GOT3 (cell line): ENCODE results near the gene EXOC4.
"Not testable (repeated sequence)": the region's sequence is repeated elsewhere in the genome, so short reads cannot be mapped to it uniquely, and the experiment has no call there.

Source experiments
- DNase-seq: peaks from one replicate; lab custom pipeline; 2025; ENCODE audit warnings: mixed read lengths; lab: John Stamatoyannopoulos, UW

EXOC4 gene

DNA sequence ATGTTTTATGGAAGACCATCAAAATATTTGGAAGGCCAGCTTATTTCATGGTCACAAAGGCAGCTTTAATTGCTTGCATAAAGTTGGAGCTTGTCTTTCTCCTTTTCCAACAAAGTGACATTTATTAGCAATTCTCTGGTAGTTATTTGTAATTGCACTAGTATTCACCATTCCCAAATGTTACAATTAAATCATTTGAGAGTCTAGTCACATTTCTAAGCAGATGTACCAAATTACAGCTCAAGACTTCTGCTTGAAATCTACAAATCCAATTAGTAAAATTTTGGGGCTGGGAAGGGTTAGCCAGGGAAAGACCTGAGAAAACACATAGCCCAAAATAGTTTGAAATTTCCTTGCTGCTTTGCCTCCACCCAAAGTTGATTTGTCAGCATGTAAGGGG lies 498.2 kb downstream of the EXOC4 start:
- no peak for DNase-seq

DNA sequence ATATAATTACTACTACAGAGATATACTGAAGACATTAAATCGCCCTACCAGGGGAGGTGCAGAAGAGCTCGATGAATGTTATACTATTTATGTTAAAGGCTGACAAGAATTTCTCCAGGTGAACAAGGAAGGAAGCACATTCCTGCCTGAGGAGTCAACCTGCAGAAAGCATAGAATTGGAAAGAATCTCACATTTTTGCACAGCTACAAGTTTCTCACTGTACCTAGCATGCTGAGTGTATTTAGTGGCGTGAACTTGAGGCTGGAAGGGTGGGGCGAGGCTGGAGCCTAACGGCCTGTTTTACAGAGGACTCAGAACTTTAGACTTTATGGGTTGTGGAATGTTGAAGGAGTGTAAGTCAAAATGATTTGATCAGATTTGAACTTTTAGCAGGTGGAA lies 500.6 kb downstream of the EXOC4 start:
- DNase-seq: no peak

DNA sequence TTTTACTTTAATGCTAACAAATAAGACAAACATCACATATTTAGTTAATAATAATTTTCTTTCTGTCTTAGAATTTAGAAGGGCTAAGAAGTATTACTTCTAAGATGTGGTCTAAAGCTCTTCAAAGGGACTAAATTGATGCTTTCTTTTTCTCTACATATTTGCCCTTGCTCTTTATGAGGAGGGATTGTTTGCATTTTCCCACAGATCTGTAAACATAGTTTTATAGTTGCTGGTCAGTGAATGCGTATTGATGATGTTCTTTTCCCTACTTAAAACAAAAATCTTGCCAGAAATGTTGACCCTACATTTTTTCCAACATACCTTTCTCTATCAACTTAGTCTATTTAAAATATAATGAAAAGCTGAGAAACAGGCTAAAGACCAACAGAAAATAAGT lies 501.8 kb downstream of the EXOC4 start:
- DNase-seq: no peak

DNA sequence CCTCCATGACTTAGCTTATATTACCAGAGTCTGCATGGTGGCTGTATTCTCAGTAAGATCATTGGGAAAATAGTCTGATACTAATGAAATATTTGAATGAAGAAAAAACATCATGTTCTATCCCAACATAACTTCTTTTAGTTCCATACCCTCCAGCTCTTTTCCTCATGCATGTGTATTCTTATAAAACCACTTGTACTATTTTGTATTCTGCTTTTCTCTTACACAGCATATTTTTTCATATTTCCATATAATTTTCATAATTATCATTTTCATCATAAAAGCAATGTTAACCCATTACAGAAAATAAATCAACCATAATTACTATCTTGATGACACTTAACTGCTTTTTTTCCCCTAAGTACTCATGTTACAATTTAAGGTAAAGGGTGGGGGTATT lies 503.0 kb downstream of the EXOC4 start:
- DNase-seq: no peak

DNA sequence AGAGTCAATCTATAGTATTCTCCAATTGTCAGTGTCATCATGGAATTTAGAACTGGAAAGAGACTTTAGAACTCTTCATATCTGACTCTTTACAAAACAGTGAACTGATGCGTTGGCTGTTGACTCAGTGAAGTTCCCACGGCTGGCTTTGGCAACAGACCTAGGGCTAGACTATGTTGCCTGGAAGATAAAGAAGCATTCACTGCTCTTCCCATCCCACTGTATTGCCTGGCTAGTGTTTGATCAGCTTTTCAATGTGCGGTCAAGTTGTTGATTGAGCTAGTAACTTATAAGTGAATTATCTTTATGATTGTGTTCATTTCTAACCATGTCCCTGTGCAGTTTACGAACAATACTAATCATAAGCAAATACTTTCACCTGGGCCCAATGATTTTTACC lies 508.6 kb downstream of the EXOC4 start:
- DNase-seq: no peak

DNA sequence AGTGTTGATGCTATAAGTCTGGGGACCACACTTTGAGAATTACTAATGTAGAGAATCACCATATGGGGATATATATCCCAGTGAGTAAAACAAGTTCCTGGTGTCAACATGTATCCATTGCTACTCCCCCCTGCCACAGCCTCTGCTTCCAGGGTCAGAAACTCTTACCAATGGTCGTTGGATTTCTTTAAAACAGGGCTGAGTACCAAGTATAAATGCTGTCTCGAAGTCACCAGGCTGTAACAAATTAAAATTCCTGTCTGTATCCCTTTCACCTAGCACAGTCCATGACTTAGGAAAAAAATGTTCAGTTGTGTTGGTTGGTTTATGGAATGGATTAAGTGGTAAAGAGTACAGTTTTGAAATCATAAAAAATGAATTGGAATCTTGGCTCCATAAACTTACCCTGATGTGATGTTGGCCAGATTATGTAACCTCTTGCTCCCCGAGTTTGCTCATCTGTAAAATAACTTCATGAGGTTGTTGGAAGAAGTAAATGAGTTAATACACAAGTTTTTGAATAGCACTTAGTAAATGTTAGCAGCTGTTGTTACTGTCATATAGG lies 510.3 kb downstream of the EXOC4 start:
- no peak for DNase-seq

DNA sequence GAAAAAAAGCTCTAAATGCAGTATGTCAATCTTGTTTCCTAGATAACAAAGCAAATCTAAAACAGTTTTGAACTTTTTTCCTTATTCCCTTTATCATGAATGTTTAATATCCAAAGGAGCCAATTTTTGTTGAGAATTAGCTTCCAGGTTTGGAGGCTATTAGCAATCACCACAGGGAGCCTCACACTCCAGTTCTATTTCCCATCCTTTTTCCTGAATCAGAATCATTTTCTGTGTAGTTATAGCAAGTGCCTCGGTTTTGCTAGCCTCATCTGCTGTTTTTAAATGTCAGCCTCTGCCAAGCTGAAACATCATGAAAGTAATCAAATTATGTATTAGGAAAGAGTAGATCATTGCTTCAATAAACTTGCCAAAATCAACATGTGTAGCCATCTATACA lies 516.8 kb downstream of the EXOC4 start:
- no peak for DNase-seq

DNA sequence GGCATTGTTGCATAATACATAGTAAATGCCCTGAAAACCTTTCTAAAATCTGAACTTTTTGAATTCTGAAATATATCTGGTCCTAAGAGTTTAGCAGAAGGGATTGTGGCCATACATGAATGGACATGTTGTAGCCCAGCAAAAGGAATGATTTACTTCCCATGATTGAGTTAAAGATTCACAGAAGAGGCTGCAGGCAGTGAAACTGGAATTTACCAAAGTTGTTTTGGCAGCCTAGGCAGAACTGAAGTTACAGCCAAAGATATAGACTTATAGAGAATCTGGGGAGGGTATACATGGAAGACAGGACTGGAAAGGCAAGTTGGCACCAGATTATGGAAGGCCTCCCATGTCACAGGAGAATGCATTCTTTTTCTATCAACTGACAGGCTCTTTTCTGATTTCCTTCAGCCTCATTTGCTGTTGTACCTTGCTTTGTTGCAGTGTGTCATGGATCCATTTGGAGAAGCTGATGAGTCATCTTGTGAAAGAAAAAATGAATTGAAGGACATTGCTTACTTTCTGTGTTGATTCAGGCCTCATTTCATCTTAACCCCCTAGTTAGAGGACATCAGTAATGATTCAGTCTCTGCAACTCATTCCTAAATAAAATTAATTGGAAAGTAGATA lies 518.1 kb downstream of the EXOC4 start:
- no peak for DNase-seq

DNA sequence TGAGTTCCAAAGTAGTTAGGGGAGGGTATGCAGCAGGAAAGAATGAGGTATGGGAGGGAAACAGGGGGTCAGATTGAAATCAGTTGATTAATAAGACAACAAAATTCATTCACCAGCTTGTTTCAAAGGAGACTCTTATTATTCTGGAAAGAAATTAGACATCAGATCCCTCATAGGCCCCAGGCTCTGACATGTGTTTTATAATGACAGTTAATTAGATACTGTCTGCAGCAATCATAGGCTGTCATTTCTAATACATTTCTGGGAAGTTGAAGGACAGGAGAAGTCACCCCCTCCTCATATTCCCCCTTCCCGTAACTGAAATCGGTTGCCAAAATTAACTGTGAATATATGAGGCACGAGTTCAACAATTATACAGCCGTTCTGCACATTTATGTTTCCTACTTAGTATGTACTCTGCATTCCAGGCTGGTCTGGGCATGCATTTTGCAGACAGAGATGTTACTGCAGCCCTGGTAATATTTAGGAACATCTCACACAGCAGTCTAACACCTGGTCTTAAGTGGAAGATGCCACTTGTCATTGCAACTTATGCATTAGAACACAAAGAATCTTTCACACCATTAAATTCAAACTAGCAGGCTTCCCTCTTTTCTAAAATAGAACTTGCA lies 519.0 kb downstream of the EXOC4 start:
- no peak for DNase-seq

DNA sequence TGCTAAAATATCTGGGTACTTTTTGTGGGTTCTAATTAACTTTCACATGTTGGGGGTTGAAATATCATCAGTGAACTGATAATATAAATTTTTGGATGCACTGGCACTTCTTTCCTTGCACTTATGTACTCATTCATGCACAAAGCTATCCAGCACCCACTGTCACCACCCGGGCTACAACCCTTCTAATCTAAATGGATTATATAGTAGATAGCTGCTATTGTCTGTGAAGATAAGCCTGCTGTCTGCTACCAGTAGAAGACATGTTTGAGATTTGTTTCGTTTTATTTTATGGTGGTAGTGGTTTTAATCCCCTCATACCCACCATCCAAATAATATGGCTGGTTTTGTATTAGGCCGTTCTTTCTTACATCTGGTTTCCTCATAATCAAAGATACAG lies 520.7 kb downstream of the EXOC4 start:
- DNase-seq: no peak

DNA sequence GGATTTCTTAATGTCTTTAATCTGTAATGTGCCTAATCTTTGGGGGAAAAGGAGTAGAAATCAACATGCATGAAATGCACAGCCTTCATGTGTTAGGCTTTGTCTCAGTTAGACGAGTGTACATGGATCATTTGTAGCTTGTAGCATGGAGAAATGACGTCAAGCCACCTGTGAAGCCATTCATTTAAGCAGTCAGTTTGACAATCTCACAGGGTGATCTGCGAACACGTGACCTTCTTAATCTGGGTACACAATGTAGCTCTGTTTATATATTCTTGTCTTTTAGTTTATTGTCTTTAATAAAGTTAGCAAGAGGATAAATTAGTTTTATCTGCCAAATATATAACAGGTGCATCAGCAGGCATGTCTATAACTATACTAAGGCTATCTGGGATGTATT lies 522.3 kb downstream of the EXOC4 start:
- no peak for DNase-seq

DNA sequence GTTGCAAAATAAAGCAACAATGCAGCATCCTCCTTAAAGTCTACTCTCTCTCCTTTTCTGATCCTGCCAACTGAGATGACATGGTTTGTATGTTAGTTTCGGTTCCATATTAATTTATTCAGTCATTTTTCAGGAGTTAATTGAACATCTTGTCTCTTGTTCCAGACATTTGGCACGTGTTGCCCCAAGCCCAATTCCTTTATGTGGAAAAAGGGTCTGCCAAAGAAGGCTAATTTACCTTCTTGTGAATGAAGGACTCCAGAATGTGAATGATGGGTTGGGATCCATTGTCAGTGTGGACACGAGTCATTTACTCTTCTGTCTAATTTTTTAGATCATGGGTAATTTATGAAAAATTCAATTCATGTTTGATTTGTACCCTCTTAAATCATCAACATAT lies 523.4 kb downstream of the EXOC4 start:
- no peak for DNase-seq

DNA sequence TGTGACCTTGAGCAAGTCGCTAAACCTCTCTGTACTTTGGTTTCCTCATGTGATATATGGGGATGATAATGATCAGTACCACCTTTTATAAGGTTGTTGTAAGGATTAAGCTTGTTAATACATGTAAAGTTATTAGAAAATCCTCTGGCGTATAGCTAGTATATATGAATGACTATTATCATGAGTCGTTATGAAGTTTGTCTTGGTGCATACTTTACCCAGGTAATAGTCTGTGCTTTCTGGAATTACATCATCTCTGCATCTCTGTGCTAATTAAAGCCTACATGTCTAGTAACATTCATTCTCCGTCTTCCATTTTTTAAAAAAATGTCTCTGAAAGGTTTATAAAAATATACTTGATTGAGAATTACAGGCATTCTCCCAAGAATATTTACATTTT lies 524.8 kb downstream of the EXOC4 start:
- no peak for DNase-seq

DNA sequence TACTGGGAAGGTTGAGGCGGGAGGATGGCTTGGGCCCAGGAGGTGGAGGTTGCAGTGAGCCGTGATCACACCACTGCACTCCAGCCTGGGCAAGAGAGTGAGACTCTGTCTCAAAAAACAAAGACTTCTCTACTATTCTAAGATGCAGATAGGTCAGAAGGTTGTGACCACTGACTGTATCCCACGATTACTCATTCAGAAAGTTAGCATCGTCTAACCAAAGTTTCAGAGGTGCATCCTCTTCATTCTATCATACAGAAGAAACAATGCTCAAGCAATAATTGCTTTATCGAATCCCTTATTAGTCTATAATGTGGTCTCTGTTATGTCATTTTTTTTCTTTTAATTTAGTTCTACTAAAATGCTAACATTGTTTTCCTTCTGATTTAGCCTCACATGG lies 525.6 kb downstream of the EXOC4 start:
- DNase-seq: no peak

DNA sequence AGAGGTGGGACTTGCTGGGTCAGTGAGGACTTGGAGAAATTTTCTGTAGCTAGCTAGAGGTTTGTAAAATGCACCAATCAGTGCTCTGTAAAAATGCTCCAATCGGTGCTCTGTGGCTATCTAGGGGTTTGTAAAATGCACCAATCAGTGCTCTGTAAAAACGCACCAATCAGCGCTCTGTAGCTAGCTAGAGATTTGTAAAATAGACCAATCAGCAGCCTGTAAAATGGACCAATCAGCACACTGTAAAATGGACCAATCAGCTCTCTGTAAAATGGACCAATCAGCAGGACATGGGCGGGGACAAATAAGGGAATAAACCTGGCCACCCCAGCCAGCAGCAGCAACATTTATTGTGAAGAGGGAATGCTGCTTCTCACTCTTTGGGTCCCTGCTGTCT lies 526.7 kb downstream of the EXOC4 start:
- DNase-seq: not testable (repeated sequence)

DNA sequence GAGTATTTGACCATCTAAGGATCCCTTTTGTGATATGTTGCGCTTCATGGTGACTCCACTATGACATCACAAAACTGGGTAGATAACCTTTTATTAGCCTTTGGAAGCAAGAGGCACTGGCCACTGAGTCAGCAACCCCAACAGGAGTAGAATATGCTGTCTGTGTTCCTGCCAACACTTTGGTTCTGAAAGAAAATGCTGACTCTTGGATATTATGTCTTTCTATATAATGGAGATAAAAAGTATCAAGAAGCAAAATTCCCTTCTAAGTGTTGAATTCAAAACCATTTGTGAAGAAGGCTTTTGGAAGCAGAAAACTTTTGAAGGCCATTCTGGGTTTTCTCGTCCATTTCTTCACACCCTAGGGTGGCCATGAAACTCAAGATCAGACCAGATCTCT lies 528.0 kb downstream of the EXOC4 start:
- DNase-seq: no peak

DNA sequence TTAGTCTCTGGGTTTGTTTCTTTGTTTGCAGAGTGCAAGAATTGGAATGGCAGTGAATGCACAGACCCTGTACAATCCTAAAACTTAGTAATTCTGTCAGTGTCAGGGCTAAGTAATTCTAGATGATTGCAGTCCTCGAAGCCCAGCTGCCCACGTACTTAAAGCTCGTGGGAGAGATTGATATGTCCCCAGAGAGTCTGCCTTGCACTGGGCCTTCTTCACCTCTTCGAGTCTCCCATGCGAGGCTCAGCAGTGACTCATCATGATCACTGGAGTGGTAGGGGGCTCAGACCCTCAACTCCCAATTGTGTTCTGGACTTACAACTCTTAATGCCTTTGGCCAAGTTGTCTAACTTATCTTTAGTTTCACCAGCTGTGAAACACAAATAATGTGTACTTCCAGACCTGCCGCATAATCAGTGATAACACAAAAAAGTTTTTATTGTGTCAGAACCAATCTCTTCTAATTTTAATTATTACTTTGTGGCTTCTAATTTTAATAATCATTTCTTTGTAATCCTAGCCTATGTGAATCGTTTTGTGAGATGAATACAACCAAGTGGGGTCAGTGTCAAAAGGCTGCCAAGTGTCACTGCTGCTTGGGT lies 528.7 kb downstream of the EXOC4 start:
- no peak for DNase-seq

DNA sequence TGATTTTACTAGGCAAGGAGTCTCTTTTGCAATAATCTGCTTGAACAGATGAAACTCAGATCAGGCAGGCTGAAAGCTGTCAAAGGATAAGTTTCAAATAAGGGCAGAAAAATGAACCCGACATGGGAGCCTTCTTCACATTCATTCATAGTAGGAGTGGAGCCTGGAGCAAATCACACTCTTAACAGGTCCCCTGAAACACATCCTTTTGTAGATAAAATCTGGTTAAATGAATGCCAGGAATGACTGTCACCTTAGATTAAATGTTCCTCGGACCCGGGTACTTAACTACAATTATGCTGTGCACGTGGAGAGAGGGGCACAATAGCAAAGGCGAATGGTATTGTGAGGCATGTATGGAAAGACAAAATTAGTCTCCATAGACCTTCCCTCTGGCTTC lies 529.6 kb downstream of the EXOC4 start:
- DNase-seq: no peak

DNA sequence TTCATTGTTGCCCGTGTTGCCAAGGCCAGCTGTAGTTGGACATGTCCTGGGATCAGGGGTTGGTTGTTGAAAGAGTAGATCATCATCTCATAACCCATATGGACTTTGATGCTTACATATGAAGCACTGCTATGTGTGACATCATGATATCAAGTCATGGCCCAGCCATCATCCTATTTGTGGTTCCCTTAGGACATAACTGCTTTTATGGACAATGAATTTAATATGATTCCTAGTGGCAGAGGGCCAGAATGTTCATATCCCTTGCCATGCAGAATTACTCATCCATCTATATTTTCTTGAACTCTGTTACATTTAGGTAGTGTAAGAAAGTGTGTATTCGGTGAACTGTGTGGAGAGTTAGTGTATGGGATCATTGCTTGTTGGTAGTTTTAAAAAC lies 530.4 kb downstream of the EXOC4 start:
- no peak for DNase-seq

DNA sequence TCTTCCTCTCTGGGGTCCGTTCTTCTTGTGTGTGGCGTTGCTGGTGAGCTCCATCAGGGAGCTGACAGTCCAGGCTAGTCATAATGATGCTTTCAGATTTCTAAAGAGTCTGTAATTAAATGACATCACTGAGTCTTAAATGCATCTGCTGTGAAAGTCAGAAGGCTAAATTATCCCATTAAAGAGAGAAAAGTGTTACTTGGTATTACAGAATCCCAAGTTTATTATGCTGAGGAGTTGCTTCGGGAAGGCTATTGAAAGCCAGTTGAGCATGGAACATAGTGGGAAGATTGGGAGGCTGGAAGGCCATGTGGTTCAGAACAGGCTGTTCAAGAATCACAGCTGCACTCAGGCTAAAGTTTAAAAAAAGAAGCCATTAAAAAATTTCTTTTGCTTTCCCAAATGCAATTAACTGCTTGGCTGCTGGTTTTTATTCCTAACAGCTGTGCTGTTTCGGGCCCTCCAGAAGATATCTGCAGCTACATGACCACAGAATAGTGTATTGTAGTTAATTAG lies 531.7 kb downstream of the EXOC4 start:
- DNase-seq: no peak

DNA sequence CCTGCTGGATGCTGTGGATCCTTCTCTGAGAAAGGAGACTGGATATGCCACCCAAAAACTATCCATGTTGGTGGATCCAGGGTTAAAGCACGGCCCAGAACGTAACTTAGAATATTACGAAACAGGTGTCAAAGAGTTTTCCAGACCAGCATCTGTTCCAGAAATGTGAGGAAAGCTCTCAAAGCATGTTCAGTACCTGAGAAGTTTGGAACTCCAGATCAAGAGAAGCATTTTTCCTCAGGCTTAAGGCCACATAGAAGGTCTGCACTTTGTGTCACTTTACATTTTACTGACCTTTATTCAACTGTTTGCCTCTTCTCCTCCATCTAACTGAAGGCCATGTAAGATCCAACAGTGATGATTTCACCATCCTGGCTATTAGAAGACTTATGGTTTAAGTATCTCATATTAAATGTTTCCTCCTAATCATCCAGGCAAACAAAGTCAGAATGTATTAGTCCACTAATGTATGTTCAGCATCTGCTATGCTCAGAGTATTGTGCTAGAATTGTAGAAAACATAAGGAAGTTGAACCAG lies 533.6 kb downstream of the EXOC4 start:
- DNase-seq: no peak

DNA sequence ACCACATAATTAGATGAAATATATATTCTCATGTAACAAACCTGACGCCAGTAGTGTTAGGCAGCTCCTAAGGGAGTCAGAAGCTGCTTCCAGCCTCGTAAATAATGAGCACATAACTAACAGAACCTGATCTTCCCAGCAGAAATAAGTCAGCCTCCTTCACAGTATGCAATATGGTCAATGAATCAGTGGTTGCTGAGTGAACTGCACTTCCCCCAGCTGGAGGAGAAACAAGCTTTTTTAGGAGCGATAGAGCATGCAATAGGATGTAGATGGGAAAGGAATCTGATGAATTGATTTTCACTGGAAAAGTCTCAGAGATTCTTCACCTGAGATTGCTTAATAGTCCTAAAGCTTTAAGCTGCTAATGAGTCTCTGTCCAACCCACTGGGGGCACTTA lies 537.1 kb downstream of the EXOC4 start:
- no peak for DNase-seq

DNA sequence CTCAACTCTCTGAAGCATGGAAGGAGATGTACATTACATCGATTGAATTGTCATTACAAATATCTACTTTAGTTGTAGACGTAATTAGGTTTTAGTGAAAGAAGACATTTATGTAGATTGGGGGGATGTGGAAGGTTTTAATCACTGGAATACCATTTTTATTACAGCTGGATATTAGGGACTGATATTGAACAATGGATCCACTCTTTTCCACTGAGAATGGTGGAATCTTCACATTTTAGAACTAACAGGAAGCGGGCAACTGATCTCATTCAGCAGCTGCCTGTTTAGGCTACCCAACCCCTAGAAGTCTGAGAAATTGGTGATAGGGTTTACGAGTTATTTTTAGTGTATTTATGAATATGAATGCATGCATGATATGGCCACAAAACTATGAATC lies 538.0 kb downstream of the EXOC4 start:
- DNase-seq: no peak
